ENCODE data around the gene TMEM192.
"Not testable (repeated sequence)": the region's sequence is repeated elsewhere in the genome, so short reads cannot be mapped to it uniquely, and the experiment has no call there.

Gene TMEM192

GRCh38 chr4:165092187-165092586 is 20.5 kb downstream of the TMEM192 start:
- DNase-seq (ENCODE audit: low read depth in 2 of 2), result not testable (repeated sequence)

- DNase-seq (ENCODE audit: low read depth in 2 of 2), result no peak
These were observed 24.3 kb downstream of the TMEM192 start for GRCh38 chr4:165088366-165088765.

GRCh38 chr4:165085946-165086345 is 26.7 kb downstream of the TMEM192 start:
- no peak for DNase-seq (ENCODE audit: low read depth in 2 of 2)

GRCh38 chr4:165084787-165085186 is 27.9 kb downstream of the TMEM192 start:
- not testable (repeated sequence) for DNase-seq (ENCODE audit: low read depth in 2 of 2)

- DNase-seq (ENCODE audit: low read depth in 2 of 2), result no peak
These were observed 33.2 kb downstream of the TMEM192 start for GRCh38 chr4:165079476-165079875.

GRCh38 chr4:165077034-165077578 is 35.6 kb downstream of the TMEM192 start:
- no peak for DNase-seq (ENCODE audit: low read depth in 2 of 2)

GRCh38 chr4:165073346-165073745 is 39.3 kb downstream of the TMEM192 start:
- not testable (repeated sequence) for DNase-seq (ENCODE audit: low read depth in 2 of 2)

GRCh38 chr4:165070560-165070959 is 42.1 kb downstream of the TMEM192 start:
- no peak for DNase-seq (ENCODE audit: low read depth in 2 of 2)

- DNase-seq (ENCODE audit: low read depth in 2 of 2), result no peak
These were observed 51.7 kb downstream of the TMEM192 start for GRCh38 chr4:165060938-165061337.

GRCh38 chr4:165059386-165059785 is 53.3 kb downstream of the TMEM192 start:
- DNase-seq (ENCODE audit: low read depth in 2 of 2), result no peak

- no peak for DNase-seq (ENCODE audit: low read depth in 2 of 2)
These were observed 54.0 kb downstream of the TMEM192 start for GRCh38 chr4:165058666-165059065.

- DNase-seq (ENCODE audit: low read depth in 2 of 2), result no peak
These were observed 57.1 kb downstream of the TMEM192 start for GRCh38 chr4:165055601-165056000.

GRCh38 chr4:165053645-165054044 is 59.0 kb downstream of the TMEM192 start, which contains the start of gene TRIM75:
Gene TRIM75 (plus strand): TSS chr4:165053866. CDS start chr4:165059148, 5,282 bp downstream.
- DNase-seq (ENCODE audit: low read depth in 2 of 2), result no peak

GRCh38 chr4:165052627-165053026 is 60.0 kb downstream of the TMEM192 start:
- no peak for DNase-seq (ENCODE audit: low read depth in 2 of 2)

GRCh38 chr4:165048170-165048569 is 64.5 kb downstream of the TMEM192 start:
- DNase-seq (ENCODE audit: low read depth in 2 of 2), result no peak

GRCh38 chr4:165031436-165032211 is 81.0 kb downstream of the TMEM192 start, which contains the start of gene TRIM60:
Gene TRIM60 (plus strand): TSS chr4:165031999. CDS start chr4:165040073, 8,074 bp downstream.
- DNase-seq (ENCODE audit: low read depth in 2 of 2), result no peak

- no peak for DNase-seq (ENCODE audit: low read depth in 2 of 2)
These were observed 84.8 kb downstream of the TMEM192 start for GRCh38 chr4:165027762-165028402.

- DNase-seq (ENCODE audit: low read depth in 2 of 2), result not testable (repeated sequence)
These were observed 86.9 kb downstream of the TMEM192 start for GRCh38 chr4:165025782-165026181.

All from stimulated activated CD8-positive, alpha-beta memory T cell treated with anti-CD3 and anti-CD28 coated beads, Interleukin-2, amount 100 ng/mL, for 1 hour (primary cell).